Nucleus accumbens (tissue), 56 donors: Measurements from ENCODE around the gene CASQ1.

Experiments
- DNase-seq, 56 donors: peaks; one replicate each; lab custom pipeline; 2025; lab: John Stamatoyannopoulos, UW

The CASQ1 gene

DNA sequence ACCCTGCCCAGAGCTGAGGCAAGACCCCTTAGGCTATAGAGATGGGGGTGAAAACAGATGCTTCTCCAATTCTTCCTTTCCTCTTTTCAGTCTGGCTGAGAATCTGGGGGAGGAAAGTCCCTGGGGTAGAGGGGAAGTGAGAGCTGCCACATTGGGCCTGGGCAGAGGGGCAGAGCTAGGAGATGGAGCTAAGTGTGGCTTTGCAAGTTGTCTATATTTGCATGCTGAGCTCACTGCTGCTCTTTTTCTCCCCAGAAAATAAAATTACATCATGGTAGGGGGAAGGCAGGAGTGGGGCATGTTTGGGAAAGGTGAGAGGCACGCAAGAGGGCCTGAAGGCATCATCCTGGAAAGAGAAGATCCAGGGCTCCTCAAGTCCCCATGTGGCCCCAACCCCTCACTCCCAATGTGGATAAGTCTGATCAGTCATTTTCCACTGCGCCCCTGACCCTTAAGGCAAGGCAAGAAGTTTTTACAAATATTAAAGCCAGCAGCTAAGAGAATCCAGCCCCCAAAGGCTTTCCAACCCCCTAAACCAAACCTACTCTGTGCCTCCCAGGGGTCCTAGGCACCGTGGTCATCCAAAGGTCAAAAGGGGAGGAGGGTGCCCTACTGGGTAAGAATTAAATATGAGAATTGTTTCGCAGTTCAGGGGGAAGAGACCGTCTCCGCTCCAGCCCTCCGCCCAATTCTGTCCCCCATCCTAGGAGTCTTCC, 14.3 kb downstream of the CASQ1 start:
- DNase-seq: peak in 12 of 56 donors; percentile 22 to 71 (median 36)

GRCh38 chr1:160205242-160206035, 15.1 kb downstream of the CASQ1 start, which contains the start of gene PEA15:
Gene PEA15, plus strand, starts transcription at chr1:160205384. Its CDS starts 6,161 bp downstream, at chr1:160211545.
- peak in 52 of 56 donors; percentile 15 to 90 (median 71) for DNase-seq

GRCh38 chr1:160206036-160206389, 15.6 kb downstream of the CASQ1 start:
- peak in 27 of 56 donors; percentile 24 to 83 (median 45) for DNase-seq

GRCh38 chr1:160206421-160207117, 16.2 kb downstream of the CASQ1 start:
- DNase-seq: peak in 5 of 56 donors; percentile 7 to 58 (median 25)

GRCh38 chr1:160207118-160207650, 16.8 kb downstream of the CASQ1 start:
- DNase-seq: no peak

- no peak for DNase-seq
These were observed 17.6 kb downstream of the CASQ1 start for GRCh38 chr1:160207771-160208556.

GRCh38 chr1:160208557-160209320, 18.4 kb downstream of the CASQ1 start:
- DNase-seq: peak in 12 of 56 donors; percentile 12 to 60 (median 34)

DNA sequence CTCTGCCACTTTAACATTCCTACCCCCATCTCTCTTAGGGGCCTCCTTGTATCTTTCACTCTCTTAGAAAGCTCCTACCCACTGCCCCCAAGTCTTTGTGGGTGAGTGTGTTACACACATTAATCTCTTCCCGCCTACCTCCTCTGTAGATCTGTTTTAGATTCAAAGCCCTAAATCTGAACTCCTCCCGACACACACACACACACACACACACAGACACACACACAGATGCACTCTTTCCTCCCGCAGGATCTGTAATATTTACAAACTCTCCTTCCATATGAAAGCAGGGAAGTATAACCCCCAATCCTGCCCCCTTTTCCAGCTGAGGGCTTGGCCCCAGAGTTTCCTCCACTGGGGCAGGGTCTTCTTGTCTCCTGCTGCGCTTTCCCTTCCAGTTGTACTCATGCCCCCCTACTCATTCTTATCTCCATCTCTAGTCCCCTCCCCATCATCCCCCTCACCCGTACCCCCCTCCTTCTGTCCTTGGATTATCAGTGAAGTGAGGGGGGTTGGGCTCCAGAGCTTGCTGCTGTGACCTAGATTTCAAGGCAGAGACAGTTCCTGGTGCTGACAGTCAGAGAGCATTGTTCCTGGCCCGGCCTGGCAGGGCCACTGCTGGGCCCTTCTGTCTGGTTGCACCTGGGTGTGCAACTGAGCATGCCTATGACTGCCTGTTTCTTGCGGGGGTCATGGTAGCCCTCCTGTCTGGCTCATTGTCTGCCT, 19.1 kb downstream of the CASQ1 start:
- DNase-seq: peak in 34 of 56 donors; percentile 2 to 79 (median 46)

- DNase-seq: peak in 35 of 56 donors; percentile 18 to 75 (median 46)
These were observed 20.2 kb downstream of the CASQ1 start for GRCh38 chr1:160210561-160210960.

DNA sequence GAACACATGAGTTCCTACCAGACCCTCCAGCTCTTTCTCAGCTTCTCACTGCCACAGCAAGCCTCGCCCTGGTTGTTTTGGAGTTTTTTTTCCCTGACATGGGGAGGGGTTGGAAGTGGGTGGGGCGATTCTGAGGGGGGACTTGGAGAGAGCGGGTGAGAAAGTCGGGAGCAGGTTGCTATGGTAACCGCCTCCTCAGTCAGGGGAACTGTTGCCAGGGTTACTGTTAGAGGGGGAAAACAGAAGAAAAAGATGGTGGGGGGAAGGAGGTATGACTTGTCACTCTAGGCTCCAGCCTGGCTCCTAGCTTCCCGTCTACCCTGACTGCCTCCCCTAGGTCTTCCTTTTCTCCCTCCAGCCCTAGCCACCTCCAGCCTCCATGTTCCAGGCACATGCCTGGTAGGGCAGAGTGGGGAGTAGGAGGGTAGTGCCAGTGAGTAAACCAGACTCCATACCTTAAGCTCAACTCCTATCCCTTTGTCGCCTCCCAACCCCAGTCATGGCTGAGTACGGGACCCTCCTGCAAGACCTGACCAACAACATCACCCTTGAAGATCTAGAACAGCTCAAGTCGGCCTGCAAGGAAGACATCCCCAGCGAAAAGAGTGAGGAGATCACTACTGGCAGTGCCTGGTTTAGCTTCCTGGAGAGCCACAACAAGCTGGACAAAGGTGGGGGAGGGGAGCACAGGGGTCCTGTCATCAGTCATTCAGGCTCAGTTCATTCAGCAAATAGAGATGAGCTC, 20.8 kb downstream of the CASQ1 start:
- peak in 48 of 56 donors; percentile 13 to 88 (median 62) for DNase-seq

GRCh38 chr1:160214481-160215140, 24.2 kb downstream of the CASQ1 start:
- no peak for DNase-seq

DNA sequence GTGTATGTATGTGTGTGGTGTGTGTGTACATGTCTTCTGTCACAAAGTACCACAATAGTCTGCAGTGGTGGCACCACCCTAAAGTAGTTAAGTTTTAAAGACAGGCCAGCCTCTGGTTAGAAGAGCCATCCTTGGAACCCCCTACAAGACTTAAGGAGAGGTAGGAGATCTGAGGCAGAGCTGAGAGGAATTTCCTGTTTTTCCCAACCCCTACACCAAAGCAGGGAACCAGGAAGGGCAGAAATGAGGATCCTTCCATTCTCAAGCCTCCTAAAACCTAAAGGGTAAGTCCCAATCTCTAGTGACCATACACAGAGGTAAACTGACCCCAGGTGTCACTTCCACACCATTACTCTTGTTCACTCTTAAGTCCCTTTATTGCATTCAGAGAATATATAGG, 25.9 kb downstream of the CASQ1 start:
- no peak for DNase-seq

DNA sequence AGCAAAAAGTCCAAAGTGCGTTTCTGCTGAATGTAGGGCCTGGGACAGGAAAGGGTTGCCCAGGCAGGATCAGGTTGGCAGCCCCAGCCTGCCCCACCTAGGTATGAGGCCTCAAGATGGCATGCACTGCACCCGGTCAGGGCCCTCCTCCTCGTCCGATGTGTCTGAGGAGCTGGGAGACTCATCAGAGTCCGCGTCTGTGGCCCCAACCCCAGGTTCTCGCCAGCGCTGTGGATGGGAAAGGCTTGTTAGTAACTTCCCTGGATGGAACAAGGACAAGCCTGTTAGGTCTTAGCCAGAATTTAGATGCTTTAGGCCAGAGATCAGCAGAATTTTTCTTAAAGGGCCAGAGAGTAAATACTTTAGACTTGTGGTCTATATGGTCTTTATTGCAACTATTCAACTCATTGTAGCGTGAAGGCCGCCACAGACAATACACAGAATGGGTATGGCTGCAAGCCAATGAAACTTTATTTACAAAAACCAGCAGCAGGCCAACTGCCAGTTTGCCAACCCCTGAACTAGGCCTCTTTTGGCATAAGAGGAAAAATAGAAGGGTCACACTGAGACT, 27.2 kb downstream of the CASQ1 start:
- peak in 11 of 56 donors; percentile 5 to 49 (median 22) for DNase-seq

DNA sequence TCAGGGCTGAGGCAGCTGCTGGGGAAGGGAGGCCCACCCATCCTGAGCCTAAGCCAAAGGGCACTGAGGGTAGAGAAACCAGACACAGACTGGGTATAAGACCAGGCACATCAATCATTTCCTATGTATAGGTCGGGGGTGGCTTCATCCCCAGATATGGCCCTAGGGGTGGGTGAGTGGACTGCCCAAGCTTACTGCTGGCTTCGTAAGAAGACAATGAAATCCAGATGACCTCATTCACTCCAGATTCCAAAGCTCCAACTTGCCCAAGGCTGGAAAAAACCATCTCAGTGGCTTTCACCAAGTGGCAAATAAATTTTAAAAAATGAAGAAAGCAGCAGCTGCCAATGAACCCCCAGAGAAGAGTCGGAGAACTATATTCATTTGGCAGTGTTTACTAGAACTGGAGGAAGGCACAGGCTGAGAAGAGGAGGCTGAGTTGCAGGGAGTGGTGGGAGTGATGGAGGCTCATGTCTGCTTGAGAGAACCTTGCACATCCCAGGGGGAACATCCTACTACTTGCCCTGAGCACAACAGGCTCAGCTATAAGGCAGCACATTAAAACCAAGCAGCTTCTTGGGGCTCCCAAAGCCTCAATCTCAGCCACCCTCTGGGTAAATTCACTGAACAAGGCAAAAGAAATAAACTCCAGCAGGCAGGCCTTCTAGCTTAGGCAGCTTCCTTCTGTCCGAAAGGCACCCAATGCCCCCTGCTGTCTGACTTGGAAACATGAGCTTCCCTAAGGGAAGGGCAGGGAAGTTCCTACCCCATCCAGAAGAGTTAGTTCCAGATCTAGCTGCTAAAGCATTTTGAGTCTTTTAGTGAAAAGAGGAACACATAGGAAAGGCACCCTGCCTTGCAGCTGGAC, 28.9 kb downstream of the CASQ1 start:
- DNase-seq: peak in 46 of 56 donors; percentile 18 to 79 (median 59)

DNA sequence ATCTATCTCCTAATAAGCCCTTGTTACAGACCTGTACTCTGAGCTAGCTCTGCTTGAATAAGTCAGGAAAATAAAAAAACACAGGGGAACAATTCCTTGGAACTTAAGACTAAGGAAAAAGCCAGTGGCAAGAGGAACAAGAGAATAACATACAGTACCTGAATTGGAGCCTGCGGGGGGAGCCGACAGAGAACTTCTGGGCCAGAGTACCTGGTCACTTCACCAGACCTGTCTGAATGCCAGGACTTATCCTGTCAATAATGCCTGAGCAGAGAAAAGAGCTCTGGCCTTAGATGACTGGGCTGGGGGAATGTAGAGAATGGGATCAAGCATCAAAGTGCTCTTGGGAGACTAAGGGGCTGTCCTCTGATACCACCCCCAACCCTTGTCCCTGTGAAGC, 29.9 kb downstream of the CASQ1 start:
- no peak for DNase-seq

- no peak for DNase-seq
These were observed 30.7 kb downstream of the CASQ1 start for GRCh38 chr1:160221089-160221488.
